Activated naive CD8-positive, alpha-beta T cell treated with anti-CD3 and anti-CD28 coated beads, Interleukin-2, amount 50 U/mL, for 24 hours (primary cell): ENCODE data around the gene RNF41.
"Not testable (repeated sequence)": the region's sequence is repeated elsewhere in the genome, so short reads cannot be mapped to it uniquely, and the experiment has no call there.

Source experiments
- ATAC-seq: fragments of 150-1000 bp; cut with Tn5 transposase; one replicate; pipeline ENCODE4 v1.10.0; 2021
- DNase-seq: peaks from one replicate; pipeline ENCODE4 v3.0.0; 2021
- H3K27ac Mint-ChIP-seq: one replicate; pipeline ENCODE4 v1.8.0; 2021; ENCODE audit warnings: mild to moderate bottlenecking, mixed read lengths
- H3K27me3 Mint-ChIP-seq: one replicate; pipeline ENCODE4 v1.8.0; 2021; ENCODE audit warnings: mixed read lengths
- H3K36me3 Mint-ChIP-seq: one replicate; pipeline ENCODE4 v1.8.0; 2021; ENCODE audit warnings: low read depth, mixed read lengths
- H3K4me1 Mint-ChIP-seq: one replicate; pipeline ENCODE4 v1.8.0; 2021; ENCODE audit warnings: mixed read lengths
- H3K4me3 Mint-ChIP-seq: one replicate; pipeline ENCODE4 v1.8.0; 2021; ENCODE audit warnings: mild to moderate bottlenecking, moderate library complexity, mixed read lengths
- H3K9me3 Mint-ChIP-seq: one replicate; pipeline ENCODE4 v1.8.0; 2021; ENCODE audit warnings: mixed read lengths

RNF41 gene

GRCh38 chr12:56206452-56207166 lies 15.1 kb downstream of the RNF41 start:
- Mint-ChIP-seq H3K4me3 (no peak overlapping the region), H3K4me1 (peaks cover 2% of the 10 kb centered on the region), H3K36me3 (peaks cover 27% of the 10 kb centered on the region), H3K9me3 (no peaks in the 10 kb centered on the region), H3K27ac (peak overlapping the region; percentile 12), H3K27me3 (no peaks in the 10 kb centered on the region)
- ATAC-seq (peak; percentile 64), DNase-seq (peak; percentile 46)

DNA sequence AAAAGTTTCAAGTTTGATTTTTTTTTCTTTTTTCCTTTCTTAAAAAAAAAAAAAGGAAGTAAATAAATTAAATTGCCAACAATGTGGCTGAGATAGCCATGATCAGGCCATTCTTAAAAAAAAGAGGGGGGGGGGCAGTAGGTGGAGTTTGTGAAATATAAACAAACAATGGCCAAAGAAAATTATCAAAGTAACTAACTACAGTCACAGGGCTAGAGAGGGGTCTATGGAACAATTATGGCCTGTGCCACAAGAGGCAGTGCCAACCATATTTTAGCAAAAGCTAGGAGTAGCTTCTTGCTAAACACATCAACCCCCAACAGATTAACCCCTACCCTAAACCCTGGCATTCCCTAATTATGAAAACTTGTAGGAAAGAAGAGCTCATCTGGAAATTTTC lies 16.3 kb downstream of the RNF41 start:
- Mint-ChIP-seq H3K27me3 (no peaks in the 10 kb centered on the region), H3K36me3 (peaks cover 24% of the 10 kb centered on the region), H3K9me3 (no peaks in the 10 kb centered on the region), H3K4me1 (peaks cover 2% of the 10 kb centered on the region), H3K4me3 (no peak overlapping the region), H3K27ac (no peak overlapping the region)
- DNase-seq: no peak
- ATAC-seq: no peak

- no peak overlapping the region for H3K4me3 Mint-ChIP-seq
- H3K27me3 Mint-ChIP-seq: no peaks in the 10 kb centered on the region
- ATAC-seq: no peak
- DNase-seq: no peak
- H3K36me3 Mint-ChIP-seq: peaks cover 20% of the 10 kb centered on the region
- peak overlapping the region; percentile 50 for H3K27ac Mint-ChIP-seq
- H3K9me3 Mint-ChIP-seq: no peaks in the 10 kb centered on the region
- H3K4me1 Mint-ChIP-seq: peaks cover 2% of the 10 kb centered on the region
Observed at GRCh38 chr12:56204275-56204674, 17.4 kb downstream of the RNF41 start.

- peaks cover 2% of the 10 kb centered on the region for H3K4me1 Mint-ChIP-seq
- no peak for DNase-seq
- H3K27ac Mint-ChIP-seq: no peak overlapping the region
- H3K4me3 Mint-ChIP-seq: no peak overlapping the region
- ATAC-seq: no peak
- no peaks in the 10 kb centered on the region for H3K27me3 Mint-ChIP-seq
- H3K36me3 Mint-ChIP-seq: peaks cover 19% of the 10 kb centered on the region
- H3K9me3 Mint-ChIP-seq: no peaks in the 10 kb centered on the region
Observed at GRCh38 chr12:56202838-56203237, 18.9 kb downstream of the RNF41 start.

- H3K4me3 Mint-ChIP-seq: no peak overlapping the region
- no peaks in the 10 kb centered on the region for H3K9me3 Mint-ChIP-seq
- ATAC-seq: no peak
- H3K36me3 Mint-ChIP-seq: peaks cover 17% of the 10 kb centered on the region
- peaks cover 2% of the 10 kb centered on the region for H3K4me1 Mint-ChIP-seq
- H3K27me3 Mint-ChIP-seq: no peaks in the 10 kb centered on the region
- DNase-seq: no peak
- H3K27ac Mint-ChIP-seq: no peak overlapping the region
Observed at GRCh38 chr12:56202366-56202765, 19.4 kb downstream of the RNF41 start.

DNA sequence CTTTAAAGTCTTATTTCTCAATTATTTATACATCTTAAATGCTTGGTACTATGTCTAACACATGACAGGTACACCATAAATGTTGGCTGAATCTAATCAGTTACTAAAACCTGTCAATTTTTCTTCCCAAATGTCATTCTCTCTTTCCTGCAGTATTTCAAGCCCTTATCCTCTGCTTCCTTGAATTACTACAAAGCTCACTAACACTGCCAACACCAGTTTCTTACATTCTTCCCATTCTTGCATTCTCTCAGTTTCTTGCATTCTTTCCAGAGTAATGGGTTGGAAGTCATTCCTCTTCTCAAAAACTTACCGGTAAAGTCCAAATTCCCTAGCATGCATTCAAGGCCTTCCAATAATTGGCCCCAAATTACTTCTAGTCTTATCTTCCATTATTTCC lies 22.9 kb downstream of the RNF41 start:
- no peaks in the 10 kb centered on the region for H3K36me3 Mint-ChIP-seq
- no peaks in the 10 kb centered on the region for H3K4me1 Mint-ChIP-seq
- H3K27me3 Mint-ChIP-seq: no peaks in the 10 kb centered on the region
- H3K4me3 Mint-ChIP-seq: no peak overlapping the region
- no peak overlapping the region for H3K27ac Mint-ChIP-seq
- no peak for DNase-seq
- no peak for ATAC-seq
- no peaks in the 10 kb centered on the region for H3K9me3 Mint-ChIP-seq

DNA sequence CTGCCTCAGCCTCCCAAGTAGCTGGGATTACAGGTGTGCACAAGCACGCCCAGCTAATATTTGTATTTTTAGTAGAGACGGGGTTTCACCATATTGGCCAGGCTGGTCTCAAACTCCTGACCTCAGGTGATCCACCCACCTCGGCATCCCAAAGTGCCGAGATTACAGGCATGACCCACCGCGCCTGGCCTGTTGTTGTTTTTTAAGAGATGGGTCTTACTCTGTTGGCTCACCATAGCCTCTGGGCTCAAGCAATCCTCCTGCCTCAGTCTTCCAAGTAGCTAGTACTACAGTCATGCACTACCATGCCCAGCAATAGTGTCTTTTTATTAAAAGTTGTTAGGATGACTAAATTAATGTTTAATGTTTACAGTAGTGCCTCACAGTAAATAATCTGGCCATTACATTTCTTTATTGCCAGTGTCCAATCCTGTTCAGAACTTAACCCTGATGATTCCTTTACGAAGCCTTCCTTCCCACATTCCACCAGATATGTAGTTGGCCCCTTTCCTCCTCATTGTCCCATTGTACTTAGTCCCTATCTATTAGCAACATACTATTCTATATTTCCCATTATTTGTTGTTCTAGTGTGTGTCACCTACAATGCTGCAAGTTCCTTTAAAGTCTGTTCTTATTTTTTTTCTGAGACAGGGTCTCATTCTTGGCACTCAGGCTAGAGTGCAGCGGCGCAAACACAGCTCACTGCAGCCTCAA lies 23.6 kb downstream of the RNF41 start:
- Mint-ChIP-seq H3K27ac (no peak overlapping the region), H3K36me3 (no peaks in the 10 kb centered on the region)
- no peak for ATAC-seq

GRCh38 chr12:56196818-56197550 lies 24.7 kb downstream of the RNF41 start:
- not testable (repeated sequence) for H3K27me3 Mint-ChIP-seq, H3K36me3 Mint-ChIP-seq, H3K9me3 Mint-ChIP-seq, H3K27ac Mint-ChIP-seq, ATAC-seq, H3K4me1 Mint-ChIP-seq, H3K4me3 Mint-ChIP-seq, DNase-seq

More for the DNA sequence above, 23.6 kb downstream of the RNF41 start:
- Mint-ChIP-seq H3K4me1 (peaks cover 5% of the 10 kb centered on the region), H3K9me3 (no peaks in the 10 kb centered on the region), H3K4me3 (no peak overlapping the region), H3K27me3 (no peaks in the 10 kb centered on the region)
- no peak for DNase-seq

DNA sequence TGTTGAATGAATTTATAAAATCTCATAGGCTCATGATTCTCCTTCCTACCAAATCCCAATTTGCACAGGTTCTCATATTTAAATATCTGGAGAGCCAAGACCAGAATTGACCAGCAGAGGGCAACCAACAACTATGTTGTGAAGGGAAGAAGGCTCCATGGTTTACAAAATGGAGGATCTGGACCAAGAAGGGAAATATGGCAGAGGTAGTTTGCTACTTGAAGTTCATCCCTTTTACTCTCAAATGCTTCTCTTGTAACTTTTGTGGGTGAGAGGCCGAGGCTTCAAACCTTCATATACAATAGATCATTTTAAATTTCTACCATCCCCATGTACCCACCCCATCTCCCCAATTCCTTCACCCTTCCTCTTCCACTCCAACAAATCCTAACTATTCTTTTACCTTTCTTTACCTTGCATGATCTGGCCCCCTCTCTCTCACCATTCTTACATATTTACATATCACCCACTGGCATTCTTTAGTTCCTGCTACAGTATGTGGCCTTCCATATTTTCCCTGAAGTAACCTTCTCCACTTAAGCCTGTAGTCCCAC lies 28.6 kb downstream of the RNF41 start:
- ATAC-seq: no peak
- peak; percentile 78 for DNase-seq
- Mint-ChIP-seq H3K9me3 (no peaks in the 10 kb centered on the region), H3K36me3 (peaks cover 3% of the 10 kb centered on the region), H3K4me3 (no peak overlapping the region), H3K27ac (peak overlapping the region; percentile 70), H3K27me3 (no peaks in the 10 kb centered on the region), H3K4me1 (peaks cover 27% of the 10 kb centered on the region)

GRCh38 chr12:56192582-56192981 lies 29.1 kb downstream of the RNF41 start:
- H3K4me3 Mint-ChIP-seq: no peak overlapping the region
- H3K9me3 Mint-ChIP-seq: no peaks in the 10 kb centered on the region
- peaks cover 3% of the 10 kb centered on the region for H3K36me3 Mint-ChIP-seq
- no peak for DNase-seq
- ATAC-seq: no peak
- no peak overlapping the region for H3K27ac Mint-ChIP-seq
- peaks cover 32% of the 10 kb centered on the region for H3K4me1 Mint-ChIP-seq
- no peaks in the 10 kb centered on the region for H3K27me3 Mint-ChIP-seq

GRCh38 chr12:56190695-56191155 lies 31.0 kb downstream of the RNF41 start:
- Mint-ChIP-seq H3K4me3 (peak overlapping the region; percentile 90), H3K36me3 (peaks cover 15% of the 10 kb centered on the region), H3K27ac (peak overlapping the region; percentile 97), H3K27me3 (no peaks in the 10 kb centered on the region), H3K9me3 (no peaks in the 10 kb centered on the region), H3K4me1 (peaks cover 43% of the 10 kb centered on the region)
- DNase-seq (no peak), ATAC-seq (no peak)

GRCh38 chr12:56189918-56190694 lies 31.6 kb downstream of the RNF41 start:
- peak; percentile 90 for DNase-seq

DNA sequence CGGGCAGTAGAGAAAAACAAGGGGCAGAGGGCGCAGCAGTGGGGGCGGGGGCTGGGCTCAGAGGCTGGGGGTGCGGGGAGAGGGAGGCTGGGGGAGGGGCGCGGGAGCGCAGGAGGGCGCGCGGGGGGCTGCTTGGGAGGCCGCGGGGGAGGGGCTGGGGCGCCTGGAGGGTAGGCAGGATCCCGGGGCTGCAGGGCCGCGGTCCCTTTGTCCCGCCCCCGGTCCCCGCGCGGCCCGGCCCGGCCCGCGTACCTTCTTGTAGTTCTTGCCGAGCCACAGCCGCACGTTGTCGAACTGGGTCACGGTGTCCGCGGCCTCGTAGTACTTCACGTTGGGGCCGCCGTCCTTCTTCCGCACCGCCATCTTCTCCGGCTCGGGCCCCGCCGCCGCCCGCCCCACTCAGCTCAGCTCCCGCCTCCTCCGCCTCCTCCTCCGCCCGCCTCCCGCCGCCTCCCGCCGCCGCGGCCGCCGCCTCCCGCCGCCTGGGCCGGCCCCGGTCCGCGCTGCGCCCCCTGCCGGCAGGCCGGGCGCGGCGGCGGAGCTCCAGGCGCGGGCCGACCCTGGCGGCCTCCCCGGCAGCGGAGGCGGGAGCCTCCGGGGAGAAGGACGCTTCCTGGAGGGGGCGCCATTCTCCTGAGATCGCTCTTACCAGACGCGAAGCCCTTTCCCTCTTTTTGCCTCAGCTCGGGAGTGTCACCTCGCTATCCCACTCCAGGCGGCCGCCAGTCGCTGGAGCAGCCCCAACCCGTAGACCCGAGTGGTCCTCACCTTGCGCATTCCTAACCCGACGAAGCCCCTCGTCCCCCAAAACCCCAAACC lies 32.4 kb downstream of the RNF41 start, which contains the start of gene SMARCC2:
Gene SMARCC2 (minus strand): TSS at position 385 of the 819 bp plus-strand sequence. CDS start 22 bp downstream, at position 363.
- ATAC-seq (peak; percentile 86), DNase-seq (peak; percentile 92)
- Mint-ChIP-seq H3K9me3 (no peaks in the 10 kb centered on the region), H3K4me1 (peaks cover 43% of the 10 kb centered on the region), H3K4me3 (peak within 1 kb of the TSS; percentile 90), H3K36me3 (peaks cover 24% of the 10 kb centered on the region), H3K27ac (peak within 1 kb of the TSS; percentile 97), H3K27me3 (no peaks in the 10 kb centered on the region)

More at GRCh38 chr12:56189918-56190694, 31.6 kb downstream of the RNF41 start:
- Mint-ChIP-seq H3K27me3 (no peaks in the 10 kb centered on the region), H3K27ac (peak overlapping the region; percentile 97), H3K9me3 (no peaks in the 10 kb centered on the region), H3K4me3 (peak overlapping the region; percentile 90), H3K36me3 (peaks cover 16% of the 10 kb centered on the region), H3K4me1 (peaks cover 43% of the 10 kb centered on the region)
- peak; percentile 65 for ATAC-seq
